ENCODE measurements around the gene ANO4. TPM values are rescaled to one million over a fixed set of nuclear protein-coding genes. Genes with fewer than 3 reads are reported as not detected.

The ANO4 gene
- total RNA-seq, 2 experiments from 2014 or later: not detected

- ChIA-PET CTCF (no interaction called here), POLR2A (no interaction called here)
- DNase-seq (no peak), ATAC-seq (no peak)
- Mint-ChIP-seq H3K4me3 (no peak overlapping the region), H3K36me3 (ENCODE audit: low read depth) (no peaks in the 10 kb centered on the region), H3K9me3 (no peaks in the 10 kb centered on the region), H3K4me1 (ENCODE audit: low read depth) (no peaks in the 10 kb centered on the region), H3K27ac (no peak overlapping the region), H3K27me3 (no peaks in the 10 kb centered on the region)
- TF ChIP-seq CTCF (IDR thresholded peaks at IDR 0.05): no peak
- intact Hi-C loops (cut with micrococcal nuclease): no loop called here
Observed at GRCh38 chr12:101064721-101065120, 270.1 kb downstream of the ANO4 start.

- H3K4me3 Mint-ChIP-seq: no peak overlapping the region
- DNase-seq: no peak
Observed at GRCh38 chr12:101066489-101066888, 271.9 kb downstream of the ANO4 start.

GRCh38 chr12:101068402-101068801 lies 273.8 kb downstream of the ANO4 start:
- no peak overlapping the region for H3K4me3 Mint-ChIP-seq
- ATAC-seq: no peak
- H3K27ac Mint-ChIP-seq: no peak overlapping the region
- H3K36me3 Mint-ChIP-seq (ENCODE audit: low read depth): no peaks in the 10 kb centered on the region
- no peaks in the 10 kb centered on the region for H3K4me1 Mint-ChIP-seq (ENCODE audit: low read depth)
- no peak for TF ChIP-seq CTCF (IDR thresholded peaks at IDR 0.05)
- H3K27me3 Mint-ChIP-seq: no peaks in the 10 kb centered on the region
- intact Hi-C loops (cut with micrococcal nuclease): no loop called here
- ChIA-PET POLR2A (no interaction called here), CTCF (no interaction called here)
- peaks cover 2% of the 10 kb centered on the region for H3K9me3 Mint-ChIP-seq
- no peak for DNase-seq

More at GRCh38 chr12:101066489-101066888, 271.9 kb downstream of the ANO4 start:
- ATAC-seq: no peak
- H3K36me3 Mint-ChIP-seq (ENCODE audit: low read depth): no peaks in the 10 kb centered on the region
- H3K9me3 Mint-ChIP-seq: no peaks in the 10 kb centered on the region
- no peak overlapping the region for H3K27ac Mint-ChIP-seq
- ChIA-PET CTCF (no interaction called here), POLR2A (no interaction called here)
- no peaks in the 10 kb centered on the region for H3K4me1 Mint-ChIP-seq (ENCODE audit: low read depth)
- H3K27me3 Mint-ChIP-seq: no peaks in the 10 kb centered on the region
- TF ChIP-seq CTCF (IDR thresholded peaks at IDR 0.05): no peak
- intact Hi-C loops (cut with micrococcal nuclease): no loop called here

GRCh38 chr12:101068836-101069235 lies 274.3 kb downstream of the ANO4 start:
- Mint-ChIP-seq H3K4me1 (ENCODE audit: low read depth) (no peaks in the 10 kb centered on the region), H3K36me3 (ENCODE audit: low read depth) (no peaks in the 10 kb centered on the region), H3K9me3 (peaks cover 2% of the 10 kb centered on the region), H3K27ac (no peak overlapping the region), H3K27me3 (no peaks in the 10 kb centered on the region), H3K4me3 (no peak overlapping the region)
- intact Hi-C loops (cut with micrococcal nuclease): no loop called here
- no peak for DNase-seq
- CTCF ChIA-PET: no interaction called here
- no peak for ATAC-seq
- no peak for TF ChIP-seq CTCF (IDR thresholded peaks at IDR 0.05)
- POLR2A ChIA-PET: no interaction called here

- H3K27ac Mint-ChIP-seq: no peak overlapping the region
- no peak for TF ChIP-seq CTCF (IDR thresholded peaks at IDR 0.05)
- no peak for ATAC-seq
- no peak for DNase-seq
- no peaks in the 10 kb centered on the region for H3K4me1 Mint-ChIP-seq (ENCODE audit: low read depth)
- intact Hi-C loops (cut with micrococcal nuclease): no loop called here
- no peaks in the 10 kb centered on the region for H3K27me3 Mint-ChIP-seq
- ChIA-PET POLR2A (interaction anchor here (0.6 kb wide), 1 partner anchor 11 kb away, joined by 5 read pairs; no protein-coding TSS in a partner anchor), CTCF (no interaction called here)
- no peak overlapping the region for H3K4me3 Mint-ChIP-seq
- H3K36me3 Mint-ChIP-seq (ENCODE audit: low read depth): no peaks in the 10 kb centered on the region
- H3K9me3 Mint-ChIP-seq: peaks cover 2% of the 10 kb centered on the region
Observed at GRCh38 chr12:101074940-101075680, 280.5 kb downstream of the ANO4 start.

Data from activated CD8-positive, alpha-beta T cell treated with anti-CD3 and anti-CD28 coated beads for 36 hours (primary cell).